Suprapubic skin (tissue), 3 donors: ENCODE data around the gene USF2.

Source experiments
- POLR2A ChIP-seq, 2 donors: fragments of 450-650 bp; IDR thresholded peaks; one replicate each; pipeline ENCODE4 v1.6.1; 2017; ENCODE audit warnings: antibody characterized with exemption in 2 of 2, mild to moderate bottlenecking in 2 of 2, moderate library complexity in 2 of 2
- TF ChIP-seq, protein P1 (sequence below), 2 donors: fragments of 200-600 bp in 1 of 2; fragments of 450-650 bp in 1 of 2; sonication (generic) in 1 of 2; IDR thresholded peaks; one replicate each; pipeline ENCODE4 v1.5.1; 2016 to 2019; ENCODE audit warnings: antibody characterized with exemption in 2 of 2, mild to moderate bottlenecking in 1 of 2, moderate library complexity in 1 of 2

GRCh38 chr19:35320065-35320713 lies 51.4 kb downstream of the USF2 start:
- TF ChIP-seq, protein P1, sequence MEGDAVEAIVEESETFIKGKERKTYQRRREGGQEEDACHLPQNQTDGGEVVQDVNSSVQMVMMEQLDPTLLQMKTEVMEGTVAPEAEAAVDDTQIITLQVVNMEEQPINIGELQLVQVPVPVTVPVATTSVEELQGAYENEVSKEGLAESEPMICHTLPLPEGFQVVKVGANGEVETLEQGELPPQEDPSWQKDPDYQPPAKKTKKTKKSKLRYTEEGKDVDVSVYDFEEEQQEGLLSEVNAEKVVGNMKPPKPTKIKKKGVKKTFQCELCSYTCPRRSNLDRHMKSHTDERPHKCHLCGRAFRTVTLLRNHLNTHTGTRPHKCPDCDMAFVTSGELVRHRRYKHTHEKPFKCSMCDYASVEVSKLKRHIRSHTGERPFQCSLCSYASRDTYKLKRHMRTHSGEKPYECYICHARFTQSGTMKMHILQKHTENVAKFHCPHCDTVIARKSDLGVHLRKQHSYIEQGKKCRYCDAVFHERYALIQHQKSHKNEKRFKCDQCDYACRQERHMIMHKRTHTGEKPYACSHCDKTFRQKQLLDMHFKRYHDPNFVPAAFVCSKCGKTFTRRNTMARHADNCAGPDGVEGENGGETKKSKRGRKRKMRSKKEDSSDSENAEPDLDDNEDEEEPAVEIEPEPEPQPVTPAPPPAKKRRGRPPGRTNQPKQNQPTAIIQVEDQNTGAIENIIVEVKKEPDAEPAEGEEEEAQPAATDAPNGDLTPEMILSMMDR (IDR thresholded peaks at IDR 0.05) = no peak
- no peak for TF ChIP-seq POLR2A (IDR thresholded peaks at IDR 0.05)
